DLD1 (cell line): ENCODE results near the gene TRIM15.

Source experiments
- in situ Hi-C: cut with HindIII; loops from 2 replicates; pipeline ENCODE4 v1.10.0; 2017; ENCODE audit warnings: low sequenced_read_pairs

The TRIM15 gene

GRCh38 chr6:30145818-30146217 is 17.5 kb upstream of the TRIM15 start:
- in situ Hi-C loops: no loop called here

- in situ Hi-C loops: no loop called here
Measured at GRCh38 chr6:30147096-30147495, 16.2 kb upstream of the TRIM15 start.

- in situ Hi-C loops: no loop called here
Measured at GRCh38 chr6:30149234-30149633, 14.1 kb upstream of the TRIM15 start.

GRCh38 chr6:30149858-30150550 is 13.3 kb upstream of the TRIM15 start:
- in situ Hi-C loops: no loop called here

- in situ Hi-C loops: no loop called here
Measured at GRCh38 chr6:30150671-30151395, 12.5 kb upstream of the TRIM15 start.

- in situ Hi-C loops: no loop called here
Measured at GRCh38 chr6:30151580-30151979, 11.8 kb upstream of the TRIM15 start.

- in situ Hi-C loops: no loop called here
Measured at GRCh38 chr6:30152016-30152673, 11.2 kb upstream of the TRIM15 start.

GRCh38 chr6:30152910-30153610 is 10.3 kb upstream of the TRIM15 start:
- in situ Hi-C loops: no loop called here

- in situ Hi-C loops: no loop called here
Measured at GRCh38 chr6:30154061-30154460, 9.3 kb upstream of the TRIM15 start.

GRCh38 chr6:30154709-30155519 is 8.4 kb upstream of the TRIM15 start:
- in situ Hi-C loops: no loop called here

GRCh38 chr6:30155520-30156261 is 7.7 kb upstream of the TRIM15 start:
- in situ Hi-C loops: no loop called here

- in situ Hi-C loops: no loop called here
Measured at GRCh38 chr6:30156262-30156599, 7.1 kb upstream of the TRIM15 start.

GRCh38 chr6:30156774-30157173 is 6.6 kb upstream of the TRIM15 start:
- in situ Hi-C loops: no loop called here

GRCh38 chr6:30157581-30157980 is 5.8 kb upstream of the TRIM15 start:
- in situ Hi-C loops: no loop called here

GRCh38 chr6:30157999-30158398 is 5.3 kb upstream of the TRIM15 start:
- in situ Hi-C loops: no loop called here

- in situ Hi-C loops: no loop called here
Measured at GRCh38 chr6:30158475-30159040, 4.8 kb upstream of the TRIM15 start.

GRCh38 chr6:30160008-30160784 is 3.1 kb upstream of the TRIM15 start:
- in situ Hi-C loops: no loop called here

- in situ Hi-C loops: no loop called here
Measured at GRCh38 chr6:30160785-30161531, 2.4 kb upstream of the TRIM15 start, which contains the start of gene TRIM10. Gene TRIM10 (minus strand): TSS chr6:30161211. CDS start chr6:30160858, 353 bp downstream.
